Fibroblast of the aortic adventitia (primary cell): ENCODE measurements around the gene LST1. TPM values are rescaled to one million over a fixed set of nuclear protein-coding genes. Genes with fewer than 3 reads are reported as not detected.

Experiments used
- DNase-seq: peaks from one replicate; pipeline ENCODE4 v3.0.0-alpha.2; 2010; ENCODE audit warnings: low read depth
- H3K4me3 ChIP-seq: 2 replicates; pipeline ENCODE4 v1.5.1; 2011; ENCODE audit warnings: low read depth, mild to moderate bottlenecking, control low read depth, low read length, moderate library complexity
- total RNA-seq: library from RNA; depleted of rRNA; stranded (reverse); fragments of >200 nt; gene quantifications from 2 replicates; pipeline ENCODE4 v1.2.3, GENCODE V29; 2012; ENCODE audit warnings: low replicate concordance
- TF ChIP-seq, protein P1 (sequence below): IDR thresholded peaks from 2 replicates; pipeline ENCODE4 v1.5.1; 2011; ENCODE audit warnings: mild to moderate bottlenecking, low read length, control low read depth, inconsistent platforms; ENCODE audit not compliant: insufficient read depth

Gene LST1
- total RNA-seq, 1 donor = not detected

DNA sequence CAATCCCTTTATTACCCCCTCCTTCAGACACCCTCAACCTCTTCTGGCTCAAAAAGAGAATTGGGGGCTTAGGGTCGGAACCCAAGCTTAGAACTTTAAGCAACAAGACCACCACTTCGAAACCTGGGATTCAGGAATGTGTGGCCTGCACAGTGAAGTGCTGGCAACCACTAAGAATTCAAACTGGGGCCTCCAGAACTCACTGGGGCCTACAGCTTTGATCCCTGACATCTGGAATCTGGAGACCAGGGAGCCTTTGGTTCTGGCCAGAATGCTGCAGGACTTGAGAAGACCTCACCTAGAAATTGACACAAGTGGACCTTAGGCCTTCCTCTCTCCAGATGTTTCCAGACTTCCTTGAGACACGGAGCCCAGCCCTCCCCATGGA is 8.5 kb upstream of the LST1 start:
- TF ChIP-seq, protein P1, sequence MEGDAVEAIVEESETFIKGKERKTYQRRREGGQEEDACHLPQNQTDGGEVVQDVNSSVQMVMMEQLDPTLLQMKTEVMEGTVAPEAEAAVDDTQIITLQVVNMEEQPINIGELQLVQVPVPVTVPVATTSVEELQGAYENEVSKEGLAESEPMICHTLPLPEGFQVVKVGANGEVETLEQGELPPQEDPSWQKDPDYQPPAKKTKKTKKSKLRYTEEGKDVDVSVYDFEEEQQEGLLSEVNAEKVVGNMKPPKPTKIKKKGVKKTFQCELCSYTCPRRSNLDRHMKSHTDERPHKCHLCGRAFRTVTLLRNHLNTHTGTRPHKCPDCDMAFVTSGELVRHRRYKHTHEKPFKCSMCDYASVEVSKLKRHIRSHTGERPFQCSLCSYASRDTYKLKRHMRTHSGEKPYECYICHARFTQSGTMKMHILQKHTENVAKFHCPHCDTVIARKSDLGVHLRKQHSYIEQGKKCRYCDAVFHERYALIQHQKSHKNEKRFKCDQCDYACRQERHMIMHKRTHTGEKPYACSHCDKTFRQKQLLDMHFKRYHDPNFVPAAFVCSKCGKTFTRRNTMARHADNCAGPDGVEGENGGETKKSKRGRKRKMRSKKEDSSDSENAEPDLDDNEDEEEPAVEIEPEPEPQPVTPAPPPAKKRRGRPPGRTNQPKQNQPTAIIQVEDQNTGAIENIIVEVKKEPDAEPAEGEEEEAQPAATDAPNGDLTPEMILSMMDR = no peak
- no peak for DNase-seq
- no peak overlapping the region for H3K4me3 ChIP-seq

DNA sequence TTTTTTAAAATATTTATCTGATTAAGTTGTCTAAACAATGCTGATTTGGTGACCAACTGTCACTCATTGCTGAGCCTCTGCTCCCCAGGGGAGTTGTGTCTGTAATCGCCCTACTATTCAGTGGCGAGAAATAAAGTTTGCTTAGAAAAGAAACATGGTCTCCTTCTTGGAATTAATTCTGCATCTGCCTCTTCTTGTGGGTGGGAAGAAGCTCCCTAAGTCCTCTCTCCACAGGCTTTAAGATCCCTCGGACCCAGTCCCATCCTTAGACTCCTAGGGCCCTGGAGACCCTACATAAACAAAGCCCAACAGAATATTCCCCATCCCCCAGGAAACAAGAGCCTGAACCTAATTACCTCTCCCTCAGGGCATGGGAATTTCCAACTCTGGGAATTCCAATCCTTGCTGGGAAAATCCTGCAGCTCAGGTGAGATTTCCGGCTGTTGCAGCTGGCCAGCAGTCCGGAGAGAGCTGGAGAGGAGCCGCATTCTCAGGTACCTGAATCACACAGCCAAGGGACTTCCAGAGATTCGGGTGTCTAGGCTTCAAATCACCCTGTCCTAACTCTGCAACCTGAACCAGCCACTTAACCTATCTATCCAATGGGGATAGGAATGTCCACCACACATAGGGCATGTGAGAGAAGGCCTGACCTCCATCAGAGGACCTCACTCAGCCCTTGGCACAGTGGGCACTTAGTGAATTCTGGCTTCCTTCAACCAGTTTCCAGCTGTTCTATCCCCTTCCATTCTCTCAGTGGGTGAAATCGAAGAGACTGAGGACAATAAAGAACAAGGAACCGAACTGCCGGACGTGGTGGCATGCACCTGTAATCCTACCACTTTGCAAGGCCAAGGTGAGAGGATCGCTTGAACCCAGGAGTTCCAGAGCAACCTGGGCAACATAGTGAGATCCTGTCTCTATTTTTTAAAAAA is 7.6 kb upstream of the LST1 start:
- TF ChIP-seq, protein P1 = no peak
- DNase-seq = no peak
- H3K4me3 ChIP-seq = no peak overlapping the region

DNA sequence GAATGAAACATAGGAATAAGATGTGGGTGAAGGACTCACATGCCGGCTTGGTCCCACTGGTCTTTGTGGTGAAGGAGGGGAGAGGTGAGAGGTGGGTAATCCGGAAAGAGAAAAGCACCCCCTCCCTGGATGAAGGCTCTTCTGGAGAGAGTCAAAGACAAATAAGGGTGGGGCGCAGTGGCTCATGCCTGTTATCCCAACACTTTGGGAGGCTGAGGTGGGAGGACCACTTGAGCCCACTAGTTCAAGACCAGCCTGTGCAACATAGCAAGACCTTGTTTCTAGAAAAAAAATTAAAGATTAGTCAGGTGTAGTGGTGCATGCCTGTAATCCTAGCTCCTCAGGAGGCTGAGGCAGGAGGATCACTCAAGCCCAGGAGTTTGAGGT is 7.0 kb upstream of the LST1 start:
- DNase-seq = no peak
- TF ChIP-seq, protein P1 = no peak

DNA sequence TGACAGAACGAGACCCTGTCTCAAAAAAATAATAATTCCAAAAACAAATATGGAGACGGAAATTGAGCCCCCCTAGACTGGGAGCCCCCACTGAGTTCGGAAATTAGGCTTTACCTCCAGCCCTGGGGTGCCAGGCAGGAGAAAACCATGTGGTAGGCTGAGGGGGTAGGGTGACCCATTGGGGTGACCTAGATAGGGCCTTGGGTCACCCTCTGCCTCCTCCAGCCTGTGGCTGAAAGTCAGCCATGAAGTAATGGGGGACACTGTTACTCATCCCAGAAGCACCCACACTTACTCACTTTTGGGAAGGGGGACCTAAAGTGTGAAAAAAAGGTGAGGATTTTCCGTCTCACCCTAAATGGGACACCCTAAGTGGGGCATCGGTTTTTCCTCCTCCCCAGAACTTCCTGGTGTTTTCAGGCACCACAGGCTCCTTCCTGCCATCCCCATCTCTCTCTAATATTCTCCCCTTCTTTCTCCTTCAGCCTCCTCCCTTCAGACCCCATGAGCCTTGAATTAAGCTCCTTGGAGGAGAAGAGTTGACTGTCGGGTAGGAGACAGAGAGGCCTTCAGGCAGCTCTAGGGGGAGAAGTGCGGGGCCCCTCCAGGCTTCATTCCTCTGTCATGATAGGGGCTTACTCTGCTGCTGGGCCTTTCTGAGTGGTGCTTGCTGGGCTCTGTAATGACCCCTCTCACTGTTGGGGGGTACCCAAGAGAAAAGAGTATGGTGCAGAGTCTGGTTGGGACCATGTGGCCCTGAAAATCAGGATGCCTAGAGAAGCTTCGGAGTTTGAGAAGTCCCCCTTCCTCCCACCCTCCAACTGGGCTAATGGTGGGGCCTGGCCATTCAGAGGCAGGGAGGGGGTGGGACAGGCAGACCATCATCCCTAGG is 6.3 kb upstream of the LST1 start:
- no peak overlapping the region for H3K4me3 ChIP-seq
- TF ChIP-seq, protein P1 = no peak
- no peak for DNase-seq

More for the DNA sequence above, 7.0 kb upstream of the LST1 start:
- H3K4me3 ChIP-seq = no peak overlapping the region

DNA sequence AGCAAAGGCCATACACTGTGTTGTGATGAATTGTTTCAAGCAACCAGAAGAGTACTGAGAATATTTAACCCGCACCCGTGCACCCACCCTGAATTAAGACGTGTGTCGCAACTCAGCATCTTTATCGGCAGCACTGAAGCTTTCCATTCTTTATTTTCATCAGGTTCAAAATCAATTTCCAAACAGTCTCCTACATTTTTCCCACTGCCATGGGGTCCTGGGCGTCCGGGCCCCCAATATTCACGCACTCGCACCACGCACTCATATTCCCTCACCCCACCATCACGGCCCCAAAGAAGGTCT is 5.7 kb upstream of the LST1 start:
- TF ChIP-seq, protein P1 = no peak
- DNase-seq = no peak
- H3K4me3 ChIP-seq = peak overlapping the region; percentile 89

DNA sequence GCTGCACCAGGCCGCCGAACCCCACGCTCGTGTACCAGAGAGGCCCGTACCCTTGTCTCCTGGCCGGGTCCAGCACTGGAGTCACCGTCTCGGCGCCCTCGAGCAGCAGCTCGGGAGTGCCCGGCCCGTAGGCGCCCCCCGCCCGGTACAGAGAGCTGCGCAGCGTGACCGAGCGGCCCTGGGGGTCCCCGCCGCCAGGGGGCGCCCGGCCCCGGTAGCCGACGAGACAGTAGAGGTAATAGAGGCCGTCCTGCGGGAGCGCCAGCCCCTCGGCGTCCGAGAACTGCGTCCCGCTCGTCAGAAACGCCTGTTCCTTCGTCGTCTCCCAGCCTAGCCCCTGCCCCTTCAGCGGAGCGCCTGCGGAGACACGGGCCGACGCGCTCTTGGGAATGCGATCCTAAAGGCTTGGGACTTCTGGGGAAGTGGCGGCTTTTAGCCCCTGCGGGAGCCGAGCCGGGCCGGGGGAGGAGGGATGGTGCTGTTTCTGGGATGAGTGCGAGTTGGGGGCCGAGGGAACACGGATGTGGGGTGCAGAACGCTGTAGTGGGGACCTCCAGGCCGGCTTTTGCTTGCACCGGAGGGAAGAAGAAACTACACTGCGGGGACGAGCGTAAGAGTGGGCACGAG is 5.2 kb upstream of the LST1 start:
- peak; percentile 73 for DNase-seq
- TF ChIP-seq, protein P1 = peak; percentile 80
- peak overlapping the region; percentile 89 for H3K4me3 ChIP-seq
